ENCODE results near the gene EHBP1L1.

DNA sequence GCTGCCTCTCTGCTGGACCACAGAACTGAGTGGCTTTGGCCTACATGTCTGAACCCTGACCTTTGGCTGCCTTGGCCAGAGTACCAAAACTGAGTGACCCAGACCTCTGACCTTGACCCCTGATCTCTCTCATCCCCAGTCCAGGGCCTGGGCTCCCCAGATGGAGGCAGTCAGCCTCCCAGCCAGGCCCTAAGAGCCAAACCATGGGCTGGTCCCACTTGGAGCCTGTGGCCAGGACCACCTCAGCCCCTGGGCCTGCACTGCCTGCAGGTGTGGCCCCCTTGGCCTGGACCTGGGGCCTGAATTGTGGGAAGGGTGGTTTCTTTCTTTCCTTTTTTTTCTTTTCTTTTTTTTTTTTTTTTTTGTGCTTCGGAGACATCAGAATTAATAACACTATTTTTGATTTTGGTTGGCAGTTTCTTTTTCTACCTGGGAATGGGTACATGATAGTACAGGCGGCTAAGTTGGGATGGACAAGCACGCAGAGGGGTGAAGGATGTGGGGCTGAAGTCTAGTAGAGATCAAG is 61.2 kb downstream of the EHBP1L1 start:
- TF ChIP-seq, protein P1, sequence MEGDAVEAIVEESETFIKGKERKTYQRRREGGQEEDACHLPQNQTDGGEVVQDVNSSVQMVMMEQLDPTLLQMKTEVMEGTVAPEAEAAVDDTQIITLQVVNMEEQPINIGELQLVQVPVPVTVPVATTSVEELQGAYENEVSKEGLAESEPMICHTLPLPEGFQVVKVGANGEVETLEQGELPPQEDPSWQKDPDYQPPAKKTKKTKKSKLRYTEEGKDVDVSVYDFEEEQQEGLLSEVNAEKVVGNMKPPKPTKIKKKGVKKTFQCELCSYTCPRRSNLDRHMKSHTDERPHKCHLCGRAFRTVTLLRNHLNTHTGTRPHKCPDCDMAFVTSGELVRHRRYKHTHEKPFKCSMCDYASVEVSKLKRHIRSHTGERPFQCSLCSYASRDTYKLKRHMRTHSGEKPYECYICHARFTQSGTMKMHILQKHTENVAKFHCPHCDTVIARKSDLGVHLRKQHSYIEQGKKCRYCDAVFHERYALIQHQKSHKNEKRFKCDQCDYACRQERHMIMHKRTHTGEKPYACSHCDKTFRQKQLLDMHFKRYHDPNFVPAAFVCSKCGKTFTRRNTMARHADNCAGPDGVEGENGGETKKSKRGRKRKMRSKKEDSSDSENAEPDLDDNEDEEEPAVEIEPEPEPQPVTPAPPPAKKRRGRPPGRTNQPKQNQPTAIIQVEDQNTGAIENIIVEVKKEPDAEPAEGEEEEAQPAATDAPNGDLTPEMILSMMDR (optimal IDR thresholded peaks at IDR 0.05 in 1 of 3, IDR thresholded peaks at IDR 0.05 in 1 of 3, conservative IDR thresholded peaks at IDR 0.05 in 1 of 3; ENCODE audit: extremely low read depth in 1 of 3, insufficient read depth in 2 of 3, low read length in 3 of 3) = no peak
- TF ChIP-seq EZH2 (IDR thresholded peaks at IDR 0.05; ENCODE audit: low read length) = no peak
